NCI-H2227 treated with DMSO at 0.1 percent for 48 hours (cell line): ENCODE data around the gene SCAMP5.

Experiments
- DNase-seq: peaks from one replicate; lab custom pipeline; 2025; lab: John Stamatoyannopoulos, UW

The SCAMP5 gene

GRCh38 chr15:75070674-75071073 is 75.3 kb downstream of the SCAMP5 start:
- DNase-seq: no peak
